ENCODE data around the gene MLIP.

Gene MLIP

GRCh38 chr6:54288474-54288873 is 177.2 kb downstream of the MLIP start:
- DNase-seq, result no peak

- no peak for DNase-seq
These were observed 178.2 kb downstream of the MLIP start for GRCh38 chr6:54289426-54289825.

GRCh38 chr6:54291146-54291545 is 179.9 kb downstream of the MLIP start:
- no peak for DNase-seq

- DNase-seq, result no peak
These were observed 180.5 kb downstream of the MLIP start for GRCh38 chr6:54291738-54292137.

- DNase-seq, result no peak
These were observed 183.8 kb downstream of the MLIP start for GRCh38 chr6:54294965-54295532.

- DNase-seq, result no peak
These were observed 188.5 kb downstream of the MLIP start for GRCh38 chr6:54299542-54300269.

- no peak for DNase-seq
These were observed 190.5 kb downstream of the MLIP start for GRCh38 chr6:54301770-54302169.

- DNase-seq, result no peak
These were observed 196.2 kb downstream of the MLIP start for GRCh38 chr6:54307439-54307910.

- DNase-seq, result no peak
These were observed 197.2 kb downstream of the MLIP start, which contains the start of gene TINAG for GRCh38 chr6:54308289-54308985. Gene TINAG (plus strand): TSS chr6:54308441. CDS start chr6:54308551, 110 bp downstream.

GRCh38 chr6:54308986-54309315 is 197.7 kb downstream of the MLIP start:
- no peak for DNase-seq

GRCh38 chr6:54310377-54311152 is 199.3 kb downstream of the MLIP start:
- no peak for DNase-seq

- DNase-seq, result no peak
These were observed 204.4 kb downstream of the MLIP start for GRCh38 chr6:54315656-54316055.

All from effector CD8-positive, alpha-beta T cell (primary cell).